HG03139 (cell line): ENCODE results near the gene CNDP1.
"Not testable (repeated sequence)": the region's sequence is repeated elsewhere in the genome, so short reads cannot be mapped to it uniquely, and the experiment has no call there.

ENCODE experiments used
- ATAC-seq: cut with Tn5 transposase; IDR thresholded peaks from one replicate; pipeline ENCODE4 v1.9.1; 2021; ENCODE audit not compliant: unreplicated experiment

CNDP1 gene

GRCh38 chr18:74544898-74545297 is 10.6 kb downstream of the CNDP1 start:
- no peak for ATAC-seq

GRCh38 chr18:74546007-74546406 is 11.7 kb downstream of the CNDP1 start:
- no peak for ATAC-seq

- no peak for ATAC-seq
Measured at GRCh38 chr18:74546751-74547530, 12.6 kb downstream of the CNDP1 start.

GRCh38 chr18:74547860-74548259 is 13.6 kb downstream of the CNDP1 start:
- no peak for ATAC-seq

- ATAC-seq = no peak
Measured at GRCh38 chr18:74549591-74550104, 15.3 kb downstream of the CNDP1 start.

GRCh38 chr18:74550886-74551285 is 16.6 kb downstream of the CNDP1 start:
- ATAC-seq = no peak

- ATAC-seq = no peak
Measured at GRCh38 chr18:74551452-74551851, 17.2 kb downstream of the CNDP1 start.

GRCh38 chr18:74551936-74552555 is 17.7 kb downstream of the CNDP1 start:
- ATAC-seq = peak; percentile 96

- no peak for ATAC-seq
Measured at GRCh38 chr18:74556126-74556525, 21.8 kb downstream of the CNDP1 start.

GRCh38 chr18:74558096-74558495 is 23.8 kb downstream of the CNDP1 start:
- no peak for ATAC-seq

GRCh38 chr18:74562131-74562730 is 27.9 kb downstream of the CNDP1 start:
- ATAC-seq = no peak

- no peak for ATAC-seq
Measured at GRCh38 chr18:74562775-74563174, 28.5 kb downstream of the CNDP1 start.

- no peak for ATAC-seq
Measured at GRCh38 chr18:74563999-74564398, 29.7 kb downstream of the CNDP1 start.

GRCh38 chr18:74565164-74565563 is 30.9 kb downstream of the CNDP1 start:
- not testable (repeated sequence) for ATAC-seq

- ATAC-seq = not testable (repeated sequence)
Measured at GRCh38 chr18:74565993-74566392, 31.7 kb downstream of the CNDP1 start.

GRCh38 chr18:74567822-74568221 is 33.5 kb downstream of the CNDP1 start:
- ATAC-seq = no peak

GRCh38 chr18:74569401-74569800 is 35.1 kb downstream of the CNDP1 start:
- ATAC-seq = no peak

GRCh38 chr18:74570266-74570665 is 36.0 kb downstream of the CNDP1 start:
- ATAC-seq = no peak

GRCh38 chr18:74571895-74572680 is 37.8 kb downstream of the CNDP1 start:
- ATAC-seq = no peak

- ATAC-seq = no peak
Measured at GRCh38 chr18:74573053-74573452, 38.8 kb downstream of the CNDP1 start.

- ATAC-seq = no peak
Measured at GRCh38 chr18:74574916-74575315, 40.6 kb downstream of the CNDP1 start.
